Endothelial cell of umbilical vein (primary cell): Measurements from ENCODE around the gene USP40. TPM values are rescaled to one million over a fixed set of nuclear protein-coding genes. Genes with fewer than 3 reads are reported as not detected.

Experiments
- BruUV-seq: library from RNA; stranded (reverse); fragments of 400-500 nt; replicated peaks from 2 replicates; lab custom pipeline; 2021; lab: Mats Ljungman, UMichigan
- CTCF ChIA-PET: fragments of 300-600, 350-600 bp; sonication (Branson Sonifier 250); formaldehyde crosslinking; loops from one replicate; lab custom pipeline; 2021; ENCODE audit warnings: antibody characterized with exemption, inconsistent platforms; lab: Charles Lee
- POLR2A ChIA-PET: fragments of 300-600, 350-600 bp; sonication (Branson Sonifier 250); formaldehyde crosslinking; loops from one replicate; lab custom pipeline; 2021; ENCODE audit warnings: antibody characterized with exemption, inconsistent platforms; lab: Charles Lee
- DNase-seq: peaks from one replicate; pipeline ENCODE4 v3.0.0-alpha.2; 2011; ENCODE audit warnings: low read depth, low spot score
- FAIRE-seq: peaks from 2 replicates; lab custom pipeline; 2011; peaks lifted over from hg19 to GRCh38; lab: Jason Lieb, UNC
- H2AFZ ChIP-seq: 2 replicates; pipeline ENCODE4 v1.6.0; 2012; ENCODE audit warnings: low read depth, low read length, control low read depth, inconsistent platforms
- H3K27ac ChIP-seq: 2 replicates; pipeline ENCODE4 v1.5.1; 2011; ENCODE audit warnings: low read depth, mild to moderate bottlenecking, control low read depth, low read length, moderate library complexity; ENCODE audit not compliant: insufficient read depth
- H3K27me3 ChIP-seq, 2 experiments: 2 replicates each; pipeline versions ENCODE4 v1.6.0 to v1.6.1; 2011; ENCODE audit warnings: low read length in 2 of 2, mixed read lengths in 1 of 2; ENCODE audit not compliant: control insufficient read depth in 2 of 2, insufficient read depth in 2 of 2
- H3K36me3 ChIP-seq, 2 experiments: 2 replicates in 1 of 2; 3 replicates in 1 of 2; pipeline ENCODE4 v1.5.1; 2011; ENCODE audit warnings: low read length in 2 of 2, mild to moderate bottlenecking in 1 of 2, moderate library complexity in 1 of 2; ENCODE audit not compliant: control insufficient read depth in 2 of 2, insufficient read depth in 2 of 2; ENCODE audit errors: extremely low read depth in 1 of 2
- H3K4me1 ChIP-seq: 3 replicates; pipeline ENCODE4 v1.5.1; 2011; ENCODE audit warnings: mild to moderate bottlenecking, low read length; ENCODE audit not compliant: control insufficient read depth, insufficient read depth; ENCODE audit errors: extremely low read depth
- H3K4me2 ChIP-seq: 2 replicates; pipeline ENCODE4 v1.6.1; 2011; ENCODE audit warnings: low read length, control low read depth, mixed read lengths; ENCODE audit not compliant: insufficient read depth
- H3K4me3 ChIP-seq, 3 experiments: fragments of 200-600 bp in 1 of 3; sonication (generic), shearing (Covaris generic) in 1 of 3; replicated peaks in 1 of 3; 2 replicates each; pipeline ENCODE4 v1.5.1; 2011 to 2016; ENCODE audit warnings: control low read depth in 3 of 3, low read length in 3 of 3, mild to moderate bottlenecking in 2 of 3, inconsistent platforms in 1 of 3, low read depth in 1 of 3, moderate library complexity in 1 of 3; ENCODE audit not compliant: insufficient read depth in 1 of 3
- H3K79me2 ChIP-seq: 2 replicates; pipeline ENCODE4 v1.6.0; 2012; ENCODE audit warnings: low read length, inconsistent platforms; ENCODE audit not compliant: control insufficient read depth, insufficient read depth
- H3K9ac ChIP-seq: replicated peaks from 2 replicates; pipeline ENCODE3; 2011; ENCODE audit warnings: low read length, control low read depth; ENCODE audit not compliant: insufficient read depth; ENCODE audit errors: extremely low read depth
- H3K9me1 ChIP-seq: replicated peaks from 3 replicates; pipeline ENCODE4 v1.6.0; 2011; ENCODE audit warnings: mild to moderate bottlenecking, low read length; ENCODE audit not compliant: control insufficient read depth, insufficient read depth; ENCODE audit errors: extremely low read depth
- H3K9me3 ChIP-seq: replicated peaks from 2 replicates; pipeline ENCODE4 v1.5.1; 2012; ENCODE audit warnings: low read length, inconsistent platforms; ENCODE audit not compliant: control insufficient read depth, insufficient read depth
- H4K20me1 ChIP-seq: replicated peaks from 2 replicates; pipeline ENCODE3; 2011; ENCODE audit warnings: mild to moderate bottlenecking, low read length; ENCODE audit not compliant: control insufficient read depth, insufficient read depth; ENCODE audit errors: extremely low read depth
- EZH2 ChIP-seq: IDR thresholded peaks from 2 replicates; pipeline ENCODE4 v1.6.1; 2012; ENCODE audit warnings: borderline replicate concordance, low read depth, mild to moderate bottlenecking, moderate library complexity, low read length, inconsistent platforms; ENCODE audit not compliant: severe bottlenecking
- FOS ChIP-seq: IDR thresholded peaks from 2 replicates; pipeline ENCODE4 v1.6.1; 2011; ENCODE audit warnings: mild to moderate bottlenecking, low read length, moderate library complexity, borderline replicate concordance; ENCODE audit not compliant: insufficient read depth
- GATA2 ChIP-seq: IDR thresholded peaks from 2 replicates; pipeline ENCODE4 v1.7.0; 2011; ENCODE audit warnings: low read depth, mild to moderate bottlenecking, moderate library complexity, mixed read lengths, low read length; ENCODE audit not compliant: insufficient read length, insufficient read depth
- JUN ChIP-seq: IDR thresholded peaks from 2 replicates; pipeline ENCODE4 v1.6.1; 2011; ENCODE audit warnings: borderline replicate concordance, low read depth; ENCODE audit not compliant: insufficient read length, insufficient read depth
- MYC ChIP-seq: IDR thresholded peaks from one replicate; pipeline ENCODE4 v1.6.1; 2011; ENCODE audit warnings: mild to moderate bottlenecking, low read depth, low read length
- POLR2A ChIP-seq: IDR thresholded peaks from 2 replicates; pipeline ENCODE4 v1.6.1; 2012; ENCODE audit warnings: low read depth, mild to moderate bottlenecking, control low read depth, low read length
- POLR2AphosphoS5 ChIP-seq: IDR thresholded peaks from 2 replicates; pipeline ENCODE4 v1.6.1; 2012; ENCODE audit warnings: low read depth, mild to moderate bottlenecking, control low read depth, low read length, moderate library complexity; ENCODE audit not compliant: insufficient read depth
- dilution Hi-C: fragments of 300-500 bp; cut with MboI; formaldehyde crosslinking; loops from one replicate; pipeline ENCODE4 v1.15.0; 2019; ENCODE audit warnings: low sequenced_read_pairs; ENCODE audit not compliant: extremely low pct_ligation_motif_present
- intact Hi-C: fragments of 100-400 bp; cut with micrococcal nuclease; formaldehyde crosslinking; loops from one replicate; pipeline ENCODE4 v1.10.0; 2022
- polyA plus RNA-seq, 4 experiments: library from polyadenylated mRNA; depleted of rRNA in 3 of 4; stranded (reverse) in 3 of 4; unstranded in 1 of 4; fragments of >200 nt; gene quantifications; 2 replicates each; pipeline versions ENCODE4 v1.2.1 to v1.2.3, GENCODE V29; 2011 to 2012; ENCODE audit warnings: missing spikeins in 1 of 4
- total RNA-seq: library from RNA; stranded (reverse); gene quantifications from 2 replicates; pipeline ENCODE4 v1.2.3, GENCODE V29; 2021
- TF ChIP-seq, protein P1 (sequence below): IDR thresholded peaks from 2 replicates; pipeline ENCODE4 v1.6.1; 2011; ENCODE audit not compliant: insufficient read depth, insufficient read length
- TF ChIP-seq, protein P2 (sequence below), 2 donors: IDR thresholded peaks; 1 replicate in 1 of 2; 2 replicates in 1 of 2; pipeline ENCODE4 v1.5.1; 2011; ENCODE audit warnings: low read length in 2 of 2, mild to moderate bottlenecking in 2 of 2, moderate library complexity in 2 of 2, control low read depth in 1 of 2, inconsistent platforms in 1 of 2, low read depth in 1 of 2; ENCODE audit not compliant: insufficient read depth in 1 of 2; ENCODE audit errors: extremely low read depth in 1 of 2

The USP40 gene
- total and polyA plus RNA-seq, 2 donors (not counting 3 experiments of a cell fraction or from before 2014, with no cell fraction given): 32.2 to 32.5 TPM

DNA sequence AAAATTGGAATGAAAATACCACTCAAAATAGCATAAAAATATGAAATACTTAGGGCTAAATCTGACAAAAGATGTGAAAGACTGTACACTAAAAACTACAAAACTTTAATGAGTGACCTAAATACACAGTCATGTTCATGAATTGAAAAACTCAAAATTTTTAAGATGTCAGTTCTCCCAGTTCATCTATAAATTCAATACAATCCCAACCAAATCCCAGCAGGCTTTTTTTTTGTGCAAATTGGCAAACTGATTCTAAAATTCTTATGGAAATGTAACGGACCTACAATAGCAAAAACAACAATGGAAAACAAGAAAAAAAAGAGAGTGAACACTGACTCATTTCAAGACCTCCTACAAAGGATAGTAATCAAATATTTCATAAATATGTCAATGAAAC lies 4.4 kb upstream of the USP40 start:
- dilution Hi-C loops (no loop called here), intact Hi-C loops (no loop called here)
- DNase-seq (no peak), FAIRE-seq (peak; percentile 59)
- ChIA-PET CTCF (no interaction called here), POLR2A (no interaction called here)
- Histone ChIP-seq H3K4me3 (no peak overlapping the region), H3K79me2 (peaks cover 1% of the 10 kb centered on the region), H3K4me2 (no peak overlapping the region), H3K9ac (no peak overlapping the region), H3K4me1 (no peaks in the 10 kb centered on the region), H3K9me3 (no peaks in the 10 kb centered on the region), H2AFZ (no peak overlapping the region), H3K27ac (no peak overlapping the region), H3K9me1 (no peaks in the 10 kb centered on the region), H4K20me1 (no peaks in the 10 kb centered on the region), H3K36me3 (no peaks in the 10 kb centered on the region), H3K27me3 (peaks cover 2 to 3% of the 10 kb centered on the region in 2 experiments)
- BruUV-seq: no TSS peak
- TF ChIP-seq FOS (no peak), MYC (no peak), JUN (no peak), POLR2A (no peak), EZH2 (no peak), GATA2 (no peak), POLR2AphosphoS5 (no peak)
- TF ChIP-seq, protein P1, sequence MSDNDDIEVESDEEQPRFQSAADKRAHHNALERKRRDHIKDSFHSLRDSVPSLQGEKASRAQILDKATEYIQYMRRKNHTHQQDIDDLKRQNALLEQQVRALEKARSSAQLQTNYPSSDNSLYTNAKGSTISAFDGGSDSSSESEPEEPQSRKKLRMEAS: no peak
- TF ChIP-seq, protein P2, sequence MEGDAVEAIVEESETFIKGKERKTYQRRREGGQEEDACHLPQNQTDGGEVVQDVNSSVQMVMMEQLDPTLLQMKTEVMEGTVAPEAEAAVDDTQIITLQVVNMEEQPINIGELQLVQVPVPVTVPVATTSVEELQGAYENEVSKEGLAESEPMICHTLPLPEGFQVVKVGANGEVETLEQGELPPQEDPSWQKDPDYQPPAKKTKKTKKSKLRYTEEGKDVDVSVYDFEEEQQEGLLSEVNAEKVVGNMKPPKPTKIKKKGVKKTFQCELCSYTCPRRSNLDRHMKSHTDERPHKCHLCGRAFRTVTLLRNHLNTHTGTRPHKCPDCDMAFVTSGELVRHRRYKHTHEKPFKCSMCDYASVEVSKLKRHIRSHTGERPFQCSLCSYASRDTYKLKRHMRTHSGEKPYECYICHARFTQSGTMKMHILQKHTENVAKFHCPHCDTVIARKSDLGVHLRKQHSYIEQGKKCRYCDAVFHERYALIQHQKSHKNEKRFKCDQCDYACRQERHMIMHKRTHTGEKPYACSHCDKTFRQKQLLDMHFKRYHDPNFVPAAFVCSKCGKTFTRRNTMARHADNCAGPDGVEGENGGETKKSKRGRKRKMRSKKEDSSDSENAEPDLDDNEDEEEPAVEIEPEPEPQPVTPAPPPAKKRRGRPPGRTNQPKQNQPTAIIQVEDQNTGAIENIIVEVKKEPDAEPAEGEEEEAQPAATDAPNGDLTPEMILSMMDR (IDR thresholded peaks at IDR 0.05; ENCODE audit: extremely low read depth in 1 of 2, insufficient read depth in 1 of 2, low read depth in 1 of 2, low read length in 2 of 2): no peak
